Activated CD8-positive, alpha-beta memory T cell treated with anti-CD3 and anti-CD28 coated beads for 24 hours (primary cell): ENCODE results near the gene SMURF1.
"Not testable (repeated sequence)": the region's sequence is repeated elsewhere in the genome, so short reads cannot be mapped to it uniquely, and the experiment has no call there.

Experiments
- DNase-seq: peaks from one replicate; pipeline ENCODE4 v3.0.0-alpha.2; 2020

SMURF1 gene

GRCh38 chr7:99143853-99144672, at the start of gene SMURF1:
Gene SMURF1, minus strand, starts transcription at chr7:99144108. Its CDS starts 328 bp downstream, at chr7:99143780.
- DNase-seq: peak; percentile 88

GRCh38 chr7:99191869-99192596, 48.1 kb upstream of the SMURF1 start:
- DNase-seq: no peak

GRCh38 chr7:99190359-99191009, 46.6 kb upstream of the SMURF1 start:
- DNase-seq: no peak

- DNase-seq: no peak
Observed at GRCh38 chr7:99189222-99189621, 45.3 kb upstream of the SMURF1 start.

- no peak for DNase-seq
Observed at GRCh38 chr7:99188221-99188620, 44.3 kb upstream of the SMURF1 start.

- no peak for DNase-seq
Observed at GRCh38 chr7:99184532-99185218, 40.8 kb upstream of the SMURF1 start.

GRCh38 chr7:99180067-99180650, 36.3 kb upstream of the SMURF1 start:
- no peak for DNase-seq

GRCh38 chr7:99177165-99177564, 33.3 kb upstream of the SMURF1 start:
- no peak for DNase-seq

- no peak for DNase-seq
Observed at GRCh38 chr7:99173787-99174186, 29.9 kb upstream of the SMURF1 start.

GRCh38 chr7:99171731-99172130, 27.8 kb upstream of the SMURF1 start:
- no peak for DNase-seq

- no peak for DNase-seq
Observed at GRCh38 chr7:99170730-99171074, 26.8 kb upstream of the SMURF1 start.

GRCh38 chr7:99170065-99170729, 26.3 kb upstream of the SMURF1 start:
- no peak for DNase-seq

- DNase-seq: no peak
Observed at GRCh38 chr7:99167072-99167471, 23.2 kb upstream of the SMURF1 start.

GRCh38 chr7:99165816-99166215, 21.9 kb upstream of the SMURF1 start:
- no peak for DNase-seq

GRCh38 chr7:99163669-99164068, 19.8 kb upstream of the SMURF1 start:
- not testable (repeated sequence) for DNase-seq

GRCh38 chr7:99156649-99157048, 12.7 kb upstream of the SMURF1 start:
- no peak for DNase-seq

GRCh38 chr7:99155211-99155610, 11.3 kb upstream of the SMURF1 start:
- no peak for DNase-seq

GRCh38 chr7:99146979-99147378, 3.1 kb upstream of the SMURF1 start:
- DNase-seq: no peak

- DNase-seq: no peak
Observed at GRCh38 chr7:99143521-99143852, 421 bp downstream of the SMURF1 start.

- DNase-seq: peak; percentile 88
Observed at GRCh38 chr7:99142727-99143520, 984 bp downstream of the SMURF1 start.
